K562 (cell line): ENCODE measurements around the gene PDPK1. TPM values are rescaled to one million over a fixed set of nuclear protein-coding genes. Genes with fewer than 3 reads are reported as not detected.

Experiments used
- BCLAF1 ChIP-seq, 2 experiments: fragments of 450-650 bp in 1 of 2; IDR thresholded peaks; 2 replicates each; pipeline ENCODE4 v1.6.1; 2011 to 2017; ENCODE audit warnings: low read depth in 2 of 2, antibody characterized with exemption in 1 of 2, borderline replicate concordance in 1 of 2, low read length in 1 of 2, mild to moderate bottlenecking in 1 of 2, mixed read lengths in 1 of 2; ENCODE audit not compliant: control insufficient read depth in 1 of 2
- FOSL1 ChIP-seq: fragments of 200-800 bp; sonication (Bioruptor generic); conservative IDR thresholded peaks from 2 replicates; pipeline ENCODE4 v1.6.1; 2016; ENCODE audit warnings: missing genetic modification characterization, missing compliant biosample characterization
- GTF2A2 ChIP-seq: IDR thresholded peaks from 2 replicates; pipeline ENCODE4 v1.6.1; 2016; ENCODE audit warnings: mild to moderate bottlenecking, missing genetic modification characterization, missing compliant biosample characterization
- HDAC1 ChIP-seq, 2 experiments: fragments of 450-650 bp; IDR thresholded peaks; 2 replicates each; pipeline ENCODE4 v1.6.1; 2016 to 2017; ENCODE audit warnings: inconsistent platforms in 1 of 2, mild to moderate bottlenecking in 1 of 2, moderate library complexity in 1 of 2
- HMBOX1 ChIP-seq: sonication (generic); IDR thresholded peaks from 2 replicates; pipeline ENCODE4 v1.6.1; 2016
- HMG20B ChIP-seq: fragments of 250-450 bp; sonication (Bioruptor Pico); IDR thresholded peaks from 2 replicates; pipeline ENCODE4 v1.5.0; 2021; ENCODE audit warnings: mild to moderate bottlenecking
- IRF9 ChIP-seq: fragments of 450-650 bp; IDR thresholded peaks from 2 replicates; pipeline ENCODE4 v1.6.1; 2016; ENCODE audit warnings: missing biosample characterization, missing genetic modification characterization
- MNT ChIP-seq, 2 experiments: fragments of 450-650 bp; conservative IDR thresholded peaks; 2 replicates each; pipeline ENCODE4 v1.6.1; 2017; ENCODE audit warnings: mild to moderate bottlenecking in 2 of 2, moderate library complexity in 2 of 2
- PML ChIP-seq: IDR thresholded peaks from 2 replicates; pipeline ENCODE4 v1.6.1; 2012; ENCODE audit warnings: low read length, inconsistent platforms
- TBL1XR1 ChIP-seq, 2 experiments: IDR thresholded peaks; 2 replicates each; pipeline ENCODE4 v1.6.1; 2012; ENCODE audit warnings: improper control_type of control experiment in 2 of 2, low read length in 2 of 2, mild to moderate bottlenecking in 1 of 2
- VEZF1 ChIP-seq: fragments of 200-800 bp; sonication (Bioruptor generic); IDR thresholded peaks from 2 replicates; pipeline ENCODE4 v1.6.1; 2017; ENCODE audit warnings: missing genetic modification characterization, missing compliant biosample characterization
- ZMIZ1 ChIP-seq, 2 experiments: fragments of 150-350 bp in 1 of 2; IDR thresholded peaks; 2 replicates each; pipeline ENCODE4 v1.6.1; 2012 to 2016; ENCODE audit warnings: low read depth in 2 of 2, low read length in 2 of 2, mild to moderate bottlenecking in 1 of 2, moderate library complexity in 1 of 2
- polyA plus RNA-seq, 8 experiments: library from polyadenylated mRNA; depleted of rRNA in 4 of 8; stranded (reverse) in 5 of 8; unstranded in 3 of 8; fragments of >200 nt; fragmentation: Nextera tagmentation in 2 of 8; fragmentation: Illumina TruSeq in 1 of 8; extraction: Ambion mirVana in 2 of 8; extraction: Trizol in 1 of 8; gene quantifications; 2 replicates each; pipeline versions ENCODE4 v1.2.1 to v1.2.3, GENCODE V29; 2011 to 2014; ENCODE audit warnings: inconsistent platforms in 1 of 8, missing spikeins in 1 of 8
- total RNA-seq, 7 experiments: library from RNA; depleted of rRNA in 6 of 7; stranded (reverse); fragments of >200 nt in 6 of 7; fragmentation: Illumina TruSeq in 2 of 7; extraction: Trizol in 2 of 7; gene quantifications; 2 replicates each; pipeline versions ENCODE4 v1.2.1 to v1.2.3, GENCODE V29; 2011 to 2021; ENCODE audit warnings: low replicate concordance in 1 of 7

Gene PDPK1
- total and polyA plus RNA-seq, 9 of the 15 experiments (the other 6 are each of a cell fraction or from before 2014, with no cell fraction given) = 4.0 to 37.2 (median 18.7) TPM

- TF ChIP-seq MNT (conservative IDR thresholded peaks at IDR 0.05) = peak in 1 of 2 experiments; percentile 71; a peak in 2 of 4 replicates
- peak; percentile 72; the same call in 1 of the 2 replicates for TF ChIP-seq PML
- no peak for TF ChIP-seq HMG20B
- peak; percentile 47; the same call in 1 of the 2 replicates for TF ChIP-seq FOSL1 (tag)
- 0 out of 4 replicates have a peak, but pooled peaks of 1 of the 2 experiments have one; percentile 35 for TF ChIP-seq BCLAF1 (IDR thresholded peaks at IDR 0.05; ENCODE audit: borderline replicate concordance in 1 of 2, control insufficient read depth in 1 of 2, low read depth in 2 of 2, low read length in 1 of 2)
- peak in 1 of 2 experiments; percentile 89; a peak in 2 of 4 replicates for TF ChIP-seq HDAC1 (IDR thresholded peaks at IDR 0.05)
- no peak for TF ChIP-seq IRF9 (tag)
- TF ChIP-seq GTF2A2 (tag) = peak; percentile 79
- no peak for TF ChIP-seq TBL1XR1 (IDR thresholded peaks at IDR 0.05; ENCODE audit: low read length in 2 of 2)
- TF ChIP-seq ZMIZ1 (IDR thresholded peaks at IDR 0.05; ENCODE audit: low read depth in 2 of 2, low read length in 2 of 2) = peak in 1 of 2 experiments; percentile 32; a peak in 1 of 4 replicates
- TF ChIP-seq HMBOX1 = no peak
- TF ChIP-seq VEZF1 (CRISPR knock-in tag) = peak; percentile 76
Measured at GRCh38 chr16:2513405-2514332, 24.2 kb upstream of the PDPK1 start, which contains the start of gene ATP6V0C (continued).
